ENCODE data around the gene MAPKBP1.

Gene MAPKBP1

DNA sequence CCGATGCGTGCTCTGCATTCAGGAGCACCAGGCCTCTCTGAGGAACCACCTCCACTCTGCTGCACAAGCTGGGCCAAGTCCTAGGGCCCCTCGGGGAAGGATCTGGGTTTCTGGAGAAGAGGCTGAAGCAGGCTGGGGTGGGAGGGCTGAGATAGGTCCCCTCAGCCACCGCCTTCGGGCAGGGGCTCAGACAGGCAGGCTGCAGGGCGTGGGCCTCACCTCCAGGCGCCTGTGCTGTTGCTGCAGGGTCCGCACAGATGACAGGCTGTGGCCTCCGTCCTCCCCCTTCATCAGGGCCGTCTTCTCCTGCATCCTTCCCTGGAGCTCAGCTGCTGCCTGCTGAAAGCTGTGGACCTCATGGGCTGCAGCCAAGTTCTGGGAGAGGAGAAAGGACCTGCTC is 79.5 kb downstream of the MAPKBP1 start:
- Histone ChIP-seq H3K27me3 (ENCODE audit: insufficient read depth, low read depth, severe bottlenecking) (no peaks in the 10 kb centered on the region), H3K27ac (no peak overlapping the region), H3K4me3 (ENCODE audit: low read depth, low read length) (no peak overlapping the region), H3K36me3 (no peaks in the 10 kb centered on the region), H3K9me3 (ENCODE audit: severe bottlenecking) (no peaks in the 10 kb centered on the region)
- no peak for DNase-seq
- TF ChIP-seq, protein P1, sequence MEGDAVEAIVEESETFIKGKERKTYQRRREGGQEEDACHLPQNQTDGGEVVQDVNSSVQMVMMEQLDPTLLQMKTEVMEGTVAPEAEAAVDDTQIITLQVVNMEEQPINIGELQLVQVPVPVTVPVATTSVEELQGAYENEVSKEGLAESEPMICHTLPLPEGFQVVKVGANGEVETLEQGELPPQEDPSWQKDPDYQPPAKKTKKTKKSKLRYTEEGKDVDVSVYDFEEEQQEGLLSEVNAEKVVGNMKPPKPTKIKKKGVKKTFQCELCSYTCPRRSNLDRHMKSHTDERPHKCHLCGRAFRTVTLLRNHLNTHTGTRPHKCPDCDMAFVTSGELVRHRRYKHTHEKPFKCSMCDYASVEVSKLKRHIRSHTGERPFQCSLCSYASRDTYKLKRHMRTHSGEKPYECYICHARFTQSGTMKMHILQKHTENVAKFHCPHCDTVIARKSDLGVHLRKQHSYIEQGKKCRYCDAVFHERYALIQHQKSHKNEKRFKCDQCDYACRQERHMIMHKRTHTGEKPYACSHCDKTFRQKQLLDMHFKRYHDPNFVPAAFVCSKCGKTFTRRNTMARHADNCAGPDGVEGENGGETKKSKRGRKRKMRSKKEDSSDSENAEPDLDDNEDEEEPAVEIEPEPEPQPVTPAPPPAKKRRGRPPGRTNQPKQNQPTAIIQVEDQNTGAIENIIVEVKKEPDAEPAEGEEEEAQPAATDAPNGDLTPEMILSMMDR (IDR thresholded peaks at IDR 0.05; ENCODE audit: low read depth, low read length), result no peak

GRCh38 chr15:41854443-41854842 is 80.2 kb downstream of the MAPKBP1 start:
- Histone ChIP-seq H3K27ac (no peak overlapping the region), H3K27me3 (ENCODE audit: insufficient read depth, low read depth, severe bottlenecking) (no peaks in the 10 kb centered on the region), H3K4me3 (ENCODE audit: low read depth, low read length) (no peak overlapping the region), H3K9me3 (ENCODE audit: severe bottlenecking) (no peaks in the 10 kb centered on the region), H3K36me3 (no peaks in the 10 kb centered on the region)
- DNase-seq, result no peak
- TF ChIP-seq, protein P1 (IDR thresholded peaks at IDR 0.05; ENCODE audit: low read depth, low read length), result no peak

- no peak overlapping the region for H3K4me3 ChIP-seq (ENCODE audit: low read depth, low read length)
- TF ChIP-seq, protein P1 (IDR thresholded peaks at IDR 0.05; ENCODE audit: low read depth, low read length), result no peak
Observed at GRCh38 chr15:41855261-41855961, 81.1 kb downstream of the MAPKBP1 start.

GRCh38 chr15:41856262-41856661 is 82.0 kb downstream of the MAPKBP1 start:
- Histone ChIP-seq H3K4me3 (ENCODE audit: low read depth, low read length) (no peak overlapping the region), H3K36me3 (no peaks in the 10 kb centered on the region), H3K27ac (no peak overlapping the region), H3K9me3 (ENCODE audit: severe bottlenecking) (no peaks in the 10 kb centered on the region), H3K27me3 (ENCODE audit: insufficient read depth, low read depth, severe bottlenecking) (no peaks in the 10 kb centered on the region)
- DNase-seq, result no peak
- TF ChIP-seq, protein P1 (IDR thresholded peaks at IDR 0.05; ENCODE audit: low read depth, low read length), result no peak

More at GRCh38 chr15:41855261-41855961, 81.1 kb downstream of the MAPKBP1 start:
- Histone ChIP-seq H3K27ac (no peak overlapping the region), H3K9me3 (ENCODE audit: severe bottlenecking) (no peaks in the 10 kb centered on the region), H3K36me3 (no peaks in the 10 kb centered on the region), H3K27me3 (ENCODE audit: insufficient read depth, low read depth, severe bottlenecking) (no peaks in the 10 kb centered on the region)
- DNase-seq, result peak; percentile 38

- TF ChIP-seq, protein P1 (IDR thresholded peaks at IDR 0.05; ENCODE audit: low read depth, low read length), result no peak
- H3K9me3 ChIP-seq (ENCODE audit: severe bottlenecking), result no peaks in the 10 kb centered on the region
- no peak for DNase-seq
- H3K27ac ChIP-seq, result no peak overlapping the region
- H3K36me3 ChIP-seq, result no peaks in the 10 kb centered on the region
- no peak overlapping the region for H3K4me3 ChIP-seq (ENCODE audit: low read depth, low read length)
- H3K27me3 ChIP-seq (ENCODE audit: insufficient read depth, low read depth, severe bottlenecking), result no peaks in the 10 kb centered on the region
Observed at GRCh38 chr15:41856716-41857115, 82.4 kb downstream of the MAPKBP1 start.

DNA sequence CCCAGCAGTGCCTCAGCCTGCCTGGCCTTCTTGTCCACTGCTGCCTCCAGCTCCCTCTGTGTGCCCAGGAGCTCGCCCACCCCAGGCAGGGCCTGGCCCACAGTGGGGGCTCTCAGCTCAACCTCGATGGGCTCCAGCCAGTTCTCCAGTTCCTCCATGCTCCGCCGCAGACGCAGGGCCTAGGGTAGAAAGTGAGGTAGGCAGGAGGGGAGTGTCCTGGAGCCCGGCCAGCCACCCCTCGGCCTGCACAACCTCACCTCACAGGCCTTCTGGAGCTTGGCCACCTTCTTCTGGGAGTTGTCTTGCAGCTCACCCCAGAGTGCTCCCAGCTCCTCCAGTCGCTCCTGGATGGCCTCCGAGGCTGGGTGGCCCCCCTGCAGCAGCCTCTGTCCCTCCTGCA is 83.0 kb downstream of the MAPKBP1 start:
- no peaks in the 10 kb centered on the region for H3K27me3 ChIP-seq (ENCODE audit: insufficient read depth, low read depth, severe bottlenecking)
- no peak overlapping the region for H3K4me3 ChIP-seq (ENCODE audit: low read depth, low read length)
- DNase-seq, result no peak
- H3K9me3 ChIP-seq (ENCODE audit: severe bottlenecking), result no peaks in the 10 kb centered on the region
- no peaks in the 10 kb centered on the region for H3K36me3 ChIP-seq
- TF ChIP-seq, protein P1 (IDR thresholded peaks at IDR 0.05; ENCODE audit: low read depth, low read length), result no peak
- no peak overlapping the region for H3K27ac ChIP-seq
